ENCODE measurements around the gene FSTL5.

Gene FSTL5

DNA sequence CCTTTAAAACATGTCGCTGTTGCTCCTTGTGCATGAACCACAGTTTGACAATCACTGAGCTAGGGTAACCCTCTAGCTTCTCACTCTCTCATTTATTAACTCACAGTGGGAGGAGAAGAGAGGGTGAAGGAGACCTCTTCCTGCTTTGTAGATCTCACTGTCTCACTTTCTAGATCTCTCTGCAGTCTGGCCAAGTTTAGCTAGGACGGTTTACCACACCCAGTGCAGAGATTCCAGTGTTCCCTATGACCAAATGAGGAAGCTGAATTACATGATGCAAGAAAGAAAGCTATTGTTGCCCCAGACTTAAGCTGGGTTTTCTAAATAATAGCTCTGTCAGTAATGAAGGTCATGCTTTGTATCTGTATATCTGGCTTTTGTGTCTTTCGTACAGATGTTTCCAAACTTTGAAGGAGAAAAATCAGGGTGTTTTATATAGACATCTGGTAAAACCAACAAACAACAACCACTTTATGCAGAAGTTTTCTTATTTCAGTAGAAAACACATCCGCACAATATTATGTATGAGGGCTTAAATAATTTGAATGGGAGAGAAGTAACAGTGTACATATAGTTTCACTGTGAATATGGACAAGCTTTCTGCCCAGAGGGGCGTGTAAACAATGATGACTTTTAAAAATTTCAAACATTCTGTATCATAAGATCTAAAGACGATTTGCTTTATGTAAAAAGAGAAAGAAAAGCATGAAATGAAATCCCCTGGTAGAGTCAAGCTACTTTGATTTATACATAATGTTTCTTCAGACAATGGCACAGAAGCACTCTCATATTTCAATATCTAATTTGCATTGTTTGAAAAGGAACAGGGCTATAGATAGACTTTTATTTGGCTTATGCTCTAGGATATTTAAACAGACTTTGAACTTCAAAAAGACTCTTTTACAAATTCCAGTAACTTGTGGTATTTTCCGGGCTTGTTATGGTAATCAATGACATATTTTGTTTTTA, 582.3 kb downstream of the FSTL5 start:
- DNase-seq (ENCODE audit: low spot score): no peak

GRCh38 chr4:161577579-161578301, 586.1 kb downstream of the FSTL5 start:
- no peak for DNase-seq (ENCODE audit: low spot score)

DNA sequence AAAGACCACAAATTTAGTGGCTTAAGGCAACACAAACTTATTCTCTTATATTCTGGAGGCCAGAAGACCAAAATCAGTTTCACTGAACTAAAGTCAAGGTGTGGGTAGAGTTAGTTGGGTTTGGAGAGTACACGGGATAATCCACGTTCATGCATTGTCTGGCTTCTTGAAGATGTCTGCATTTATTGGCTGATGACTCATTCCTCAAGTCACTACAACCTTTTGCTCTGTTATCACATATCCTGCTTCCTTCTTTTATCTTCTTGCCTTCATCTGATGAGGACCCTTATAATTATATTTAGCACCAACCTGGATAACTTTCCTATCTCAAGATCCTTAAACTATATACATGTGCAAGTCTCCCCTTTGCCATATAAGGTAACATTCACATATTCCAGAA, 590.0 kb downstream of the FSTL5 start:
- no peak for DNase-seq (ENCODE audit: low spot score)

GRCh38 chr4:161564230-161564834, 599.5 kb downstream of the FSTL5 start:
- no peak for DNase-seq (ENCODE audit: low spot score)

DNA sequence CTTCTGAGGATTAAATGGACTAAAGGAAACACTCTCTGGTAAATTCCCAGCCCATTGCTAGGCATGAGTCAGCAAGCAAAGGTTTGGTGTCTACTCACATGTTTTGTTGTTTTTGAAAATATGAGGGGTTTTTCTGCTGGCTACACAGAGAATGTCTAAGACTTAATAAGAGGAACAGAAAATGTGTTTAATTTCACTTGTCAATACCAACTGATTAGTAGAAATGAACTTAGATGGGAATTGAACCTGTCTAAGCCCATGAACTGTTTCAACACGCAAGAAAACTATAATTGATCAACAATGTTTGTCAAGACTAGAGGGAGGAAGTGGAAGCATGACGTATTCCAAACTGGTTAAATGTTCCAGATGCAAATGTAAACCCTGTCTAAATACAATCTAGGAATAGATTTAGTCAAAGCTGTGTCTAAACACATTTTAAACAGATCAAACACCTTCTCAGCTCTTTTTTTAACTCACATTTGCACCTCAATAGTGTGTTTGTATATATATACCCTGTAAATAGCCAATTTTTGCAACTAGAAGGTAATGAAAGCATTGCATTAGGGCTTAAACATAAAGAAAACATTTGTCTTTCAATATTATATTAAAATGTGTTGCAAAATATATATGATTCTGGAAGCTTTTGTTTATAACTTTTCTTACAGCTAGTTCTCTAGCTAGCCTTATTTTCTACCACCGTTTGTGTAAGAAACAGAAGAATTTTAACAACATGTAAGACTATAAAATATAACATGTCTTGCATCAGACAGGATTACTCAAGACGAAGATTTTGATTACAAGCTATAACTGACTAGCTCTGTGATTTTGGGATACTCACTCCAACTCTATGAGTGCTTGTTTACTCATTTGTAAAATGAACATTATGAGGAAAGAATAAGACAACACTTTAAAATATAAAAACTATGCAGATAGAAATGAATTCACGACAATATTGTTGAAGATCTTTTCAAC, 607.8 kb downstream of the FSTL5 start:
- DNase-seq (ENCODE audit: low spot score): no peak

- no peak for DNase-seq (ENCODE audit: low spot score)
These were observed 609.3 kb downstream of the FSTL5 start for GRCh38 chr4:161554372-161554990.

- DNase-seq (ENCODE audit: low spot score): no peak
These were observed 616.9 kb downstream of the FSTL5 start for GRCh38 chr4:161546902-161547301.

DNA sequence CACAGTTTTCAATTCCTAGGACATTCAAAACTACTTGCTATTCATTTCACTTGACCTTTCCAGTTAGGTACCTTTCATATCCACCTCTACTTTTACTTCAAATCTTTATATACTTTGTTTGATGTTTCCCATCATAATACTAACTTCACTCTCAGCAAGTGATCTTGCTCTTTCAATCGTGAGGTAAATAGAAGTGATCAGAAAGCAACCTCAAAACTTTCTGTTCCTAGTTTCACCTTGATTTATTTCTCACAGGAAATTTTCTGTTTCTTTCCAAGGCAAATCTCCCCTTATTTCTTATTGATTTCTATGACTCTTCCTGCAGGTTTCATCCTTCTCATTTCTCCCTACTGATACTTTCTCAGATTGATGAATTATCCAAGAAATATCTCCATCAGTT, 623.5 kb downstream of the FSTL5 start:
- DNase-seq (ENCODE audit: low spot score): no peak

DNA sequence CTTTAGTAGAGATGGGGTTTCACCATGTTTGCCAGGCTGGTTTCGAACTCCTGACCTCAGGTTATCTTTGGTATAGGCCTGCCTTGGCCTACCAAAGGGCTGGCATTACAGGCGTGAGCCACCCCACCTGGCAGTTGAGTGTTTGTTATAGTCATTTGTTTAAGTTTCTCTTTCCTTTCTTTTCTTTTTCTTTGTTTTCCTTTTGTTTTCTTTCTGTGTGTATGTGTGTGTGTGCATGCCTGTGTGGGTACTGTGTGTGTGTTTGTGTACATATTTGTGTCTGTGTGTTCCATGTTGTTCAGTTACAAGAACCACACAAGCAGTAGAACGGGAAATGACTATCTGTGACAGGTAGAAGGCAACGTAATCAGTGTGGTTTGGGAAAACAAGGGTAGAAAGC, 624.9 kb downstream of the FSTL5 start:
- no peak for DNase-seq (ENCODE audit: low spot score)

- DNase-seq (ENCODE audit: low spot score): no peak
These were observed 633.1 kb downstream of the FSTL5 start for GRCh38 chr4:161530710-161531109.

- DNase-seq (ENCODE audit: low spot score): no peak
These were observed 638.7 kb downstream of the FSTL5 start for GRCh38 chr4:161525121-161525520.

DNA sequence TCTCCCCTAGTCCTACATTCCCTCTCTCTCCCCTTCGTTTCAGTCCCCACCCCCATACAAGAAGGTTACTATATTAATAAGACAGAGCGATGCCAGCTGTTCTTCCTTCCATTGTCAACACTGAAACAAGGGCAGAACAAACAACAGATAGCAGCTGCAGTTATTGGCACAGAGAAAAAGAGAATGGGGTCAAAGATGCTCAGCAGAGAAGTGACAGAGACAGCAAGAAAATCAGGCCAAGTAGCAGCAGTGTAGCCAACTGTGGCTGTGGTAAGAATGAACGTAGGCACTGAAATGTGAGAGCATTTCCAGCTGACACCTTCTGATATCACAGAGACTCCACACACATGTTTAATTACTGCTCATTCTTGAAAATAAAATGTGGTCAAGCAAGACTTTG, 641.8 kb downstream of the FSTL5 start:
- no peak for DNase-seq (ENCODE audit: low spot score)

DNA sequence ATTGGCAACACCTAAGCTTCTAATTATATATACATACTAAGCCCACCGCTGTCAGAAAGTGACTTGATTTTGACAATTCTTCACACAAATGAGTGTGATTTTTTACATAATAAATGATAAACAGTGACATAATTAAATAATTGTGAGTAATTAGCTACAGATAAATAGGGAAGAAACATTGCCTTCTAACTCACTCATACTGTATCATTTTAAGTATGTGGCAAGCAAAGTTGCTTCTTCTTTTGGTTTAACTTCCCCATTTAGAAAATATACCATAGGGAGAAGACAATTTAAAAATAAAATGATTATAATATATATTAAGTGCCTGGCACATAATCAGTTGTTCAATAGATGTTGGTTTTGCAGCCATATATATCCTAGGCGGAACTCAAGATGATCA, 644.2 kb downstream of the FSTL5 start:
- no peak for DNase-seq (ENCODE audit: low spot score)

DNA sequence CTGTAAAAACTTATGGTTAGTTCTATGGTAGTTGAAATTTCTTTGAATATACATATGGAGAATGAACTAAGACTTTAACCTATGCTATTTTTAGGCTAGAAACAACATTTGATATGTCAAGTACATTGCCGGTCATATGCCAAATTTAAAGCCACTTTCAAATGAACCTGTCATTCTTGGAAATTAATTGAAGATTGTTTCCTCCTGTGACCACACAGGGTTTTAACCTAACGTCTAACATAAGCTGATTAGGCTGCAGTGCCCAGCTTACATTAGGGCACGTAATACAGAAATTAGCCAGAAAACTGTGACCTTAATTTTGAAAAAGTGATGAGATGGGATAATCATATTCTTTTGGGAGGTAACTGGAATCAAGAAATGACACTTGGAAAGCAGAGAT, 645.9 kb downstream of the FSTL5 start:
- no peak for DNase-seq (ENCODE audit: low spot score)

DNA sequence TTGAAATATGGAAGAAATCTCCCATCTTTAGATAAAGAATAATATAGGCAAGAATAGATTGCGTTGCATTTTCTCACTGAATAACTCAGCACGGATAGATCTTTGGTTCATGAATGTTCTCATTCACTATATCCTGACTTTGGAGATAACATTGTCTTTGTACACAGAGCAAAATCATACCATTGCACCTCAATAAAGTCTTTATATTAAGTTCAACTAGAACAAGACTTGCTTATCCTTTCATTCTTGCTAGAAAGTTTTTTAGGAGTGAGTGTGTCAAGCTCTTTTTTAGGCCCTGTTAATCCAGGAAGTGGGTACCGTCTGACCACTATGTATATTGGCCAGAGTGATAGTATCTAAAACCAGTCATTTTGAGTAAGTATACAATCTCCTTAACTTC, 658.7 kb downstream of the FSTL5 start:
- no peak for DNase-seq (ENCODE audit: low spot score)

GRCh38 chr4:161498155-161498554, 665.6 kb downstream of the FSTL5 start:
- no peak for DNase-seq (ENCODE audit: low spot score)

GRCh38 chr4:161486461-161486860, 677.3 kb downstream of the FSTL5 start:
- DNase-seq (ENCODE audit: low spot score): no peak

DNA sequence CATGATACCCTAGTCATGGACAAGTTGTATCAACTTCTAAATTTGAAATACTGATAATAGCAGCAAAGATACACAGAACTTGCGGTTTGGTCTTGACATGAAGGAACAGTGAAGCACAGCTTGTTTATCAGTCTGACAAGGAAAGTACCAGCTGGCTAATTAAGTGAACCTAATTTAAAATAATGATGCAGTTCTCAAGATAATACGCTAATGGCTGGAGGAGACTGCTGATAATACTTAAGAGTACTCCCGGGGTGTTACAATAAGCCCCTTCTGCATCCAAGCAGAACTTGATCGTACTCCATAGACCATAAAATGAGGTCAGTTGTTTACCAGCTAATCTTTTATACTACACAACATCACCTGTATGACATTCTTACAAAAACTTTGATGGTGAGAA, 697.5 kb downstream of the FSTL5 start:
- DNase-seq (ENCODE audit: low spot score): no peak

DNA sequence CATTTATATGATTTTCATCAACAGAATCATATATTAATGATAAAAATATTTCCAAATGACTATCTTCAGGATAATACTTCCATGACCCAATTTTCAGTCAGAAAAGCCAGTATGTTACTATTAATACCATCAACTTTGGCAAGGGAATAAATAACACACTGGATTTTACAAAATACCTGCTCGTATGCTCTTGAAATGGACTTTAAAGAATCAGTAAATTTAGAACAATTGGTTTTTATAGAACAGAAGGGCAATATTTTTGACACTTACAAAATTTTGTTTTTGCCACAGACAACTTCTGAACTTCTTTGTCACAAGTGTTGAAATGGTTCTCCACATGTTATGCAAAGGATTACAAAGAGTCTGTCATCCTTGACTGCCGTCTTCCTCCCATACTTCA, 700.4 kb downstream of the FSTL5 start:
- DNase-seq (ENCODE audit: low spot score): no peak

- DNase-seq (ENCODE audit: low spot score): no peak
These were observed 705.9 kb downstream of the FSTL5 start for GRCh38 chr4:161457906-161458305.

DNA sequence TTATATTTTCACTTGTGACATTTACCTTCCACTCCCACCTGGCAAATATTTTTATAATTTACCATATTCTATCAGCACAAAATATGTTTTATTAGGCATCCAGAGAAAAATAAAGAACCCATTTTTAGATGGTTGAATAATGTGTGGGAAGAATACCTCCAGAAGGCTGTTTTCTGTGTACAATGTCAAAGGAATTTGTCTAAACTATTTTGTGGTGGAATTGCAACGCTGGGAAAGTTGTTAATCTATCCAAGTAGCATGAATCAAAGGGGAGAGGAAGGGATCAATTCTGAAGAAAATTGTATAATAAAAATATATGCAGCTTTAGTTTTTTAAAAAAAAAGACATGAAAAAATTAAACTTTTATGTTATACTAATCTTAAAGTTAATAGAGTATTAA, 706.5 kb downstream of the FSTL5 start:
- DNase-seq (ENCODE audit: low spot score): no peak

Data from hematopoietic multipotent progenitor cell treated with erythropoietin and hydrocortisone succinate and interleukin-3 and kit ligand, for 15 days (in vitro differentiated cells).